K562 treated with DMSO at 1 percent for 12 hours (cell line): ENCODE measurements around the gene RUNX1. TPM values are rescaled to one million over a fixed set of nuclear protein-coding genes. Genes with fewer than 3 reads are reported as not detected.

Source experiments
- total RNA-seq: library from RNA; unstranded; fragments of 300-600 nt; gene quantifications from 2 replicates; pipeline ENCODE4 v1.2.3, GENCODE V29; 2022; ENCODE audit not compliant: insufficient read depth

Gene RUNX1
- 10.3 and 30.5 TPM in 2 replicates for total RNA-seq

GRCh38 chr21:35048706-35049617 lies at the start of gene RUNX1:
TSS of gene RUNX1 (minus strand) at chr21:35049302.

